Measurements from ENCODE around the gene SLC15A5. TPM values are rescaled to one million over a fixed set of nuclear protein-coding genes. Genes with fewer than 3 reads are reported as not detected.

SLC15A5 gene
- total RNA-seq, 1 donor from 2014 or later, result not detected

DNA sequence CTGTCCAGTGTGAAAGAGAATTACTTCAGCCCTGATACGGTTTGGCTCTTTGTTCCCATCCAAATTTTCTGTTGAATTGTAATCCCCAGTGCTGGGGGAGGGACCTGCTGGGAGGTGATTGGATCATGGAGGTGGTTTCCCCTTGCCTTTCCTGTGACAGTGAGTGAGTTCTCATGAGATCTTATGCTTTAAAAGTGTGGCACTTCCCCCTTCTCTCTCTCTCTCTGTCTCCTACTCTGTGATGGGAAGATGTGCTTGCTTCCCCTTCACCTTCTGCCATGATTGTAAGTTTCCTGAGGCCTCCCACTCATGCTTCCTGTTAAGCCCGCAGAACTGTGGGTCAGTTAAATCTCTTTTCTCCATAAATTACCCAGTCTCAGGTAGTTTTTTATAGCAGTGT lies 5.5 kb upstream of the SLC15A5 start:
- ATAC-seq, result no peak
- no peak for TF ChIP-seq CTCF (IDR thresholded peaks at IDR 0.05)
- Histone ChIP-seq H3K27me3 (ENCODE audit: low read depth) (no peaks in the 10 kb centered on the region), H3K9me3 (no peaks in the 10 kb centered on the region), H3K4me1 (no peaks in the 10 kb centered on the region), H3K36me3 (no peaks in the 10 kb centered on the region), H3K4me3 (no peak overlapping the region), H3K27ac (no peak overlapping the region)
- no peak for DNase-seq
- intact Hi-C loops (cut with DNase I), result no loop called here

- ATAC-seq (no peak), DNase-seq (no peak)
- Histone ChIP-seq H3K4me1 (no peaks in the 10 kb centered on the region), H3K4me3 (no peak overlapping the region), H3K36me3 (no peaks in the 10 kb centered on the region), H3K27me3 (ENCODE audit: low read depth) (no peaks in the 10 kb centered on the region), H3K27ac (no peak overlapping the region), H3K9me3 (no peaks in the 10 kb centered on the region)
- TF ChIP-seq CTCF (IDR thresholded peaks at IDR 0.05), result no peak
- intact Hi-C loops (cut with DNase I), result no loop called here
Observed at GRCh38 chr12:16282081-16282480, 4.6 kb upstream of the SLC15A5 start.

- Histone ChIP-seq H3K9me3 (no peaks in the 10 kb centered on the region), H3K4me3 (no peak overlapping the region), H3K36me3 (no peaks in the 10 kb centered on the region), H3K27ac (no peak overlapping the region), H3K4me1 (no peaks in the 10 kb centered on the region), H3K27me3 (ENCODE audit: low read depth) (no peaks in the 10 kb centered on the region)
- no peak for TF ChIP-seq CTCF (IDR thresholded peaks at IDR 0.05)
- ATAC-seq, result no peak
- intact Hi-C loops (cut with DNase I), result no loop called here
- no peak for DNase-seq
Observed at GRCh38 chr12:16281157-16281556, 3.7 kb upstream of the SLC15A5 start.

DNA sequence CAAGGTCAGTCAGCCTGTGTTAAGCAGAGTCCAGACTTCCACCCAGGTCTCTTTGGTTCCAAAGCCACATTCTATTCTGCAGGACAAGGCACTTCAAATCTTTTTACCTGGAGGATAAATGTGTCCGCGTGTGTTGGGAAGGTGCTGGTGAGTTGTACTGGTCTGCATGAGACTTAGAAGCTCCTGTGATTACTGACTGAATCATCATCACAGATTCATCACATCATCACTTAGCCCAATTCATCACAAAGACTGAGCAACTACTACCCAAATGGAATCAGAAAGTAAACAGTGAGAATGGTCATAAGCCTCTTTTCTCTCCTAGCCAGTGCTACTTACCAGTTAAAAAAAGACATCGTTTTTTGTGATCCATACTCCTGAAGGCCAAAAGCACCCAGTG lies 5.3 kb downstream of the SLC15A5 start:
- no peak for ATAC-seq

GRCh38 chr12:16271062-16271461 lies 6.4 kb downstream of the SLC15A5 start:
- ATAC-seq, result no peak
- H3K36me3 ChIP-seq, result no peaks in the 10 kb centered on the region
- intact Hi-C loops (cut with DNase I), result no loop called here
- no peaks in the 10 kb centered on the region for H3K27me3 ChIP-seq (ENCODE audit: low read depth)
- H3K9me3 ChIP-seq, result no peaks in the 10 kb centered on the region
- H3K27ac ChIP-seq, result no peak overlapping the region
- no peak overlapping the region for H3K4me3 ChIP-seq
- TF ChIP-seq CTCF (IDR thresholded peaks at IDR 0.05), result no peak
- no peak for DNase-seq
- no peaks in the 10 kb centered on the region for H3K4me1 ChIP-seq

More for the DNA sequence above, 5.3 kb downstream of the SLC15A5 start:
- Histone ChIP-seq H3K9me3 (no peaks in the 10 kb centered on the region), H3K4me1 (no peaks in the 10 kb centered on the region), H3K36me3 (no peaks in the 10 kb centered on the region), H3K27ac (no peak overlapping the region), H3K4me3 (no peak overlapping the region), H3K27me3 (ENCODE audit: low read depth) (no peaks in the 10 kb centered on the region)
- TF ChIP-seq CTCF (IDR thresholded peaks at IDR 0.05), result no peak
- DNase-seq, result no peak
- intact Hi-C loops (cut with DNase I), result no loop called here

DNA sequence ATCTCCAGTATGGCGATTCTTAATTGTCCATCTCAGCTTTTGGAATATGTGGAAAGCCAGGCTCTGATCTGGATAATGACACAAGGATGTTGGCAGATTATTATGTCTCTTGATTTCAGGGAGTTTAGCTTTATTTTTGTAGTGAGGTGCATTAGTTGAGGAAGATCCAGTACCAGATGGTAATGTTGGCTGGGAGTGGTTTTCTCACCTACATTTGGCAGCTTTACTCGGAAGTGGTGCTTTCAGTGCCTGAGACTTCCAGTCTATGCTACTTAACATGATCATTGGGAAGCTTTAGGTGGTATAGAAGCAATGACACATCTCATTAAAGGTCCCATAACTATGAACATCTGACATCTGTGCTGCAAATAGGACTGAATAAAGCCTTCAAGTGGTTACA lies 7.5 kb downstream of the SLC15A5 start:
- Histone ChIP-seq H3K27me3 (ENCODE audit: low read depth) (no peaks in the 10 kb centered on the region), H3K27ac (no peak overlapping the region), H3K9me3 (no peaks in the 10 kb centered on the region), H3K36me3 (no peaks in the 10 kb centered on the region), H3K4me3 (no peak overlapping the region), H3K4me1 (no peaks in the 10 kb centered on the region)
- ATAC-seq (no peak), DNase-seq (no peak)
- intact Hi-C loops (cut with DNase I), result no loop called here
- no peak for TF ChIP-seq CTCF (IDR thresholded peaks at IDR 0.05)
